Mesothelial cell of epicardium (in vitro differentiated cells): ENCODE results near the gene LSM12. TPM values are rescaled to one million over a fixed set of nuclear protein-coding genes. Genes with fewer than 3 reads are reported as not detected.

Experiments used
- DNase-seq, 2 experiments: peaks; one replicate each; pipeline ENCODE4 v3.0.0; 2021; ENCODE audit warnings: low spot score in 2 of 2; ENCODE audit not compliant: unreplicated experiment in 2 of 2
- H3K27ac Mint-ChIP-seq: 2 replicates; pipeline ENCODE4 v1.8.0; 2021; ENCODE audit warnings: mixed read lengths
- H3K27me3 Mint-ChIP-seq: 2 replicates; pipeline ENCODE4 v1.8.0; 2021; ENCODE audit warnings: low read depth, mixed read lengths
- H3K36me3 Mint-ChIP-seq: 2 replicates; pipeline ENCODE4 v1.8.0; 2021; ENCODE audit warnings: mixed read lengths
- H3K4me1 Mint-ChIP-seq: 2 replicates; pipeline ENCODE4 v1.8.0; 2021; ENCODE audit warnings: mixed read lengths
- H3K4me3 Mint-ChIP-seq: 2 replicates; pipeline ENCODE4 v1.8.0; 2021; ENCODE audit warnings: mild to moderate bottlenecking, moderate library complexity, mixed read lengths
- H3K9me3 Mint-ChIP-seq: 2 replicates; pipeline ENCODE4 v1.8.0; 2021; ENCODE audit warnings: mixed read lengths
- total RNA-seq: library from RNA; stranded (reverse); gene quantifications from 3 replicates; pipeline ENCODE4 v1.2.1, GENCODE V29; 2021
- TF ChIP-seq, protein P1 (sequence below): fragments of 200-600 bp; sonication (generic); IDR thresholded peaks from one replicate; pipeline ENCODE4 v1.5.0; 2021; ENCODE audit warnings: antibody characterized with exemption; ENCODE audit not compliant: unreplicated experiment

Gene LSM12
- total RNA-seq, 1 donor from 2014 or later: 58.0 TPM

- Mint-ChIP-seq H3K27ac (no peak within 1 kb of the TSS), H3K27me3 (peaks cover 70% of the 10 kb centered on the region), H3K9me3 (no peaks in the 10 kb centered on the region), H3K4me3 (peak within 1 kb of the TSS; percentile 39), H3K4me1 (peaks cover 20% of the 10 kb centered on the region), H3K36me3 (no peaks in the 10 kb centered on the region)
- peak in 1 of 2 experiments; percentile 42 for DNase-seq
- TF ChIP-seq, protein P1, sequence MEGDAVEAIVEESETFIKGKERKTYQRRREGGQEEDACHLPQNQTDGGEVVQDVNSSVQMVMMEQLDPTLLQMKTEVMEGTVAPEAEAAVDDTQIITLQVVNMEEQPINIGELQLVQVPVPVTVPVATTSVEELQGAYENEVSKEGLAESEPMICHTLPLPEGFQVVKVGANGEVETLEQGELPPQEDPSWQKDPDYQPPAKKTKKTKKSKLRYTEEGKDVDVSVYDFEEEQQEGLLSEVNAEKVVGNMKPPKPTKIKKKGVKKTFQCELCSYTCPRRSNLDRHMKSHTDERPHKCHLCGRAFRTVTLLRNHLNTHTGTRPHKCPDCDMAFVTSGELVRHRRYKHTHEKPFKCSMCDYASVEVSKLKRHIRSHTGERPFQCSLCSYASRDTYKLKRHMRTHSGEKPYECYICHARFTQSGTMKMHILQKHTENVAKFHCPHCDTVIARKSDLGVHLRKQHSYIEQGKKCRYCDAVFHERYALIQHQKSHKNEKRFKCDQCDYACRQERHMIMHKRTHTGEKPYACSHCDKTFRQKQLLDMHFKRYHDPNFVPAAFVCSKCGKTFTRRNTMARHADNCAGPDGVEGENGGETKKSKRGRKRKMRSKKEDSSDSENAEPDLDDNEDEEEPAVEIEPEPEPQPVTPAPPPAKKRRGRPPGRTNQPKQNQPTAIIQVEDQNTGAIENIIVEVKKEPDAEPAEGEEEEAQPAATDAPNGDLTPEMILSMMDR: no peak
Observed at GRCh38 chr17:44004077-44004760, 62.3 kb downstream of the LSM12 start, which contains the start of gene NAGS. Gene NAGS, plus strand, starts transcription at chr17:44004622. Its CDS starts 42 bp downstream, at chr17:44004664.

DNA sequence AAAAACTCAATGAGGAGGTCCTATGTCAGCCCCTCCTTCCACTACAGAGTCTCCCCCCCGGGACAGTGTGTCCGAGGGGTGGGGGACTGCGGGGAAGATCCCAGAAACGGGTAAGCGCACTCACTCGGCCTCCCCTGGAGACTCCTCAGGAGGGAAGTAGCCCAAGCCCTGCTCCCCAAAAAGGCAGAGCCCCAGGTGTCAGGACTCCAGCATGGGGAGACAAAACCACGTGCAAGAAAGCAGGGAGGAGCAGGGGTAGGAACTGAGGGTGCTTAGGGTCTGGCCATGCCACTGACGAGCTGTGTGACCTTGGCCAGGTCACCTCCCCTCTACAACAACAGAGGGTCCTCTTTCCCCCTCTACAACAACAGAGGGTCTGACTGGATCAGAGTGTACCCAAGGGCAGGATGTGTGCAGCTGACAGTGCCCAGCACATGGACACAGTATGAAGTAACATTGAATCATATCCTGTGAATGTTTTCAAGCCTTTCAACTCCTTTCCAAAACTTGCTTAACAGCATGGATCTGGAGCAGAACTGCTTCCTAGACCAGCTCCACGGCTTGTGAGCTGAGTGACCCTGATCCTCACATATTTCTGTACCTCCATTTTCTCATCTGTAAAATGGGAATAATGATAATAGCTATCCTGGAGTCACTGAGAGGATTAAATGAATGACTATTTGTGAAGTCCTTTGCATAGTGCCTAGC is 64.2 kb downstream of the LSM12 start:
- DNase-seq: no peak
- peaks cover 11% of the 10 kb centered on the region for H3K4me1 Mint-ChIP-seq
- TF ChIP-seq, protein P1: no peak
- H3K4me3 Mint-ChIP-seq: no peak overlapping the region
- H3K27ac Mint-ChIP-seq: no peak overlapping the region
- H3K27me3 Mint-ChIP-seq: peaks cover 78% of the 10 kb centered on the region
- no peaks in the 10 kb centered on the region for H3K9me3 Mint-ChIP-seq
- H3K36me3 Mint-ChIP-seq: no peaks in the 10 kb centered on the region

DNA sequence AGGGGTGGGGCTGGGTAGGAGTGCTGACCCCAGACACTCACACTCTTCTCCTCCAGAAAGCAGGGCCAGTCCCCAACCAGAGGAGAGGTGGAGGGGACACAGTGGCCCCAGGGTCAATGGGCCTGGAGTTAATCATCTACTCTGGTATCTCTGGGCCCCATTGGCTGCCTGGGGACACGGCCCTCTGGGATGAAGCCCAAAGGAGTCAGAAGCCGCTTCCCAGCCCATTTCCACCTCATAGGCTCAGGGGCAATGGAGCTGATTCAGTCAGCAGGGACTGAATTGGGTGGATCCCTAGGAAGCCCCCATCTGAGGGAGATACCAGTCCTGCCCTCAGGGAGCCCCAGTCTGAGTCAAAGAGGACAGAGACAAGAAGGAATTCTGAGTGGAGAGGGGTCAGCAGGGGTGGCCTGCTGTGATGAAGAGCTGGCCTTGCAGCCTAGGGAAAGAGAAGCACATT is 65.0 kb downstream of the LSM12 start:
- H3K9me3 Mint-ChIP-seq: no peaks in the 10 kb centered on the region
- H3K4me3 Mint-ChIP-seq: no peak overlapping the region
- H3K4me1 Mint-ChIP-seq: peaks cover 11% of the 10 kb centered on the region
- H3K36me3 Mint-ChIP-seq: no peaks in the 10 kb centered on the region
- H3K27ac Mint-ChIP-seq: no peak overlapping the region
- DNase-seq: no peak
- H3K27me3 Mint-ChIP-seq: peaks cover 74% of the 10 kb centered on the region
- TF ChIP-seq, protein P1: no peak

DNA sequence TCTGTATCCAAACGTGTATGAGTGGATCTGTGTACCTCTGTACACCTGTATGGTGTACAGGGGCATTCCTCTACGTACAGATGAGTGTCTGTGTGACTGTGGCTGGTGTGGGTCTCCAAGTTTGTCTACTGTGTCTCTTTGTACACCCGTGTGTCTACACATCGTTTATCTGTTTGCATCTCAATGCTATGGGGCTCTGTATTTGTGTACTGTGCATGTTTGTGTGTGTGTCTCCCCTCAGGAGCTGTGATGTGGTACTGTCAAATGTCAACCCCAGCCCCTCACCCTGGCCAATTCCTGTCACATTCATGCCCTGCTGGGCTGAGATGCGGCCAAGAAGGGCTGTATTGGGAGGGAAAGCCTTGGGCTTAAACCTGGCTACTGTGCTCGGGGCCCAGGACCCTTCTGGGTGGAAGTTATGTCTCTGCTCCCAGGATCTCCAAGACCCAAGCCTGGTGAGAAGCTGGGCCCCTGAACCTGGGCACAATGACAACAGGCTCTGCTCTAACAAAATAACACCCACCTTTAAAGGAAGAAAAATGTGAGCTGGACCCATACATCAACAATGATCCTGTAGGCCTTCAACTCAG is 65.5 kb downstream of the LSM12 start:
- Mint-ChIP-seq H3K4me1 (peaks cover 5% of the 10 kb centered on the region), H3K9me3 (no peaks in the 10 kb centered on the region), H3K4me3 (no peak overlapping the region), H3K27me3 (peaks cover 73% of the 10 kb centered on the region), H3K36me3 (no peaks in the 10 kb centered on the region), H3K27ac (no peak overlapping the region)
- no peak for DNase-seq
- TF ChIP-seq, protein P1: no peak

DNA sequence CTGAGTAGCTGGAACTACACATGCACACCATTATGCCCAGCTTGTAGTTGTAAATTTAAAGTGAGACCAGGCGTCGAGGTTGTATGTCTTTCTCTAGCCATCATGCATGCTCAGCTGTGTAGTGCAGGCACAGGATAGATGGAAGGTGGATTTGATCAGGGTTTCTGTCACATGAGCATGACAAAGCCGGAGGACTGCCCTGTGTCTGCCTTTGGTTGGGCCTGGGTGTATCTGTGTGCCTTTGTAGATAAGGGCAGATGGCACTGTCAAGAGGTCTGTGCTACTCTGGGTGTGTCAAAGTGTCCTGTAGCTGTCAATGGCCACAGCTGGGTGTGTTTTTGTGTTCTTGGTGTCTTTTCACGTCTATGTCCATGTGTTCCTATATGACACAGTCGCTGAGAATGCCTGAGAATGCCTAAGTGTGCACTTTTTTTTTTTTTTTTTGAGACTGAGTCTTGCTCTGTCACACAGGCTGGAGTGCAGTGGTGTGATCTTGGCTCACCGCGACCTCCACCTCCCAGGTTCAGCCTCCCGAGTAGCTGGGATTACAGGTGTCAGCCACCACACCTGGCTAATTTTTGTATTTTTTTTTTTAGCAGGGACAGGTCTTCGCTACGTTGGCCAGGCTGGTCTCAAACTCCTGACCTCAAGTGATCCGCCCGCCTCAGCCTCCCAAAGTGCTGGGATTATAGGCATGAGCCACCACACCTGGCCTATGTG is 66.2 kb downstream of the LSM12 start:
- H3K27me3 Mint-ChIP-seq: peaks cover 73% of the 10 kb centered on the region
- peaks cover 4% of the 10 kb centered on the region for H3K4me1 Mint-ChIP-seq
- no peak for DNase-seq
- H3K27ac Mint-ChIP-seq: no peak overlapping the region
- no peaks in the 10 kb centered on the region for H3K9me3 Mint-ChIP-seq
- TF ChIP-seq, protein P1: no peak
- no peaks in the 10 kb centered on the region for H3K36me3 Mint-ChIP-seq
- no peak overlapping the region for H3K4me3 Mint-ChIP-seq
